ENCODE results near the gene MYL12B.
"Not testable (repeated sequence)": the region's sequence is repeated elsewhere in the genome, so short reads cannot be mapped to it uniquely, and the experiment has no call there.

Gene MYL12B

GRCh38 chr18:3305354-3305762, 43.4 kb downstream of the MYL12B start:
- DNase-seq, result no peak

- DNase-seq, result no peak
These were observed 44.0 kb downstream of the MYL12B start for GRCh38 chr18:3305933-3306332.

DNA sequence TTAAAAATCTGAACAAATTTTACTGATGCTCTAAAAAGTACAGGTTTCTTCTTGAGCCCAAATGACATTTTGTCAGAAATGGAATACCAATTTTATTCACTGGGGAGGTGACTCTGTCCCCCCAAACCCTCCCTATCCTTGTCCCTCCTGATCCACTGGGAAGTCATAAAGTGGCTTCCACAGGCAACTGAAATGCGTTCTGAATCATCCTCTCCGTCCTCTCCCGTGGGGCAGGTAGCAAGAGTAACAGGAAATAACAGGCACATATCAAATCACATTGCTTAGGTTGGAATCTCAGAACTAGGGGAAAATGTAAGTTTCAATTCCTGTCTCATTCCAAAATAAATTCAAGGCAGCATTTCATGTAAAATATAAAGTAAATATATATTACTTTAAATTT, 44.5 kb downstream of the MYL12B start:
- DNase-seq, result no peak

GRCh38 chr18:3313685-3314084, 51.8 kb downstream of the MYL12B start:
- no peak for DNase-seq

- DNase-seq, result not testable (repeated sequence)
These were observed 53.4 kb downstream of the MYL12B start for GRCh38 chr18:3315344-3315743.

GRCh38 chr18:3319399-3319798, 57.5 kb downstream of the MYL12B start:
- no peak for DNase-seq

GRCh38 chr18:3319894-3320454, 58.0 kb downstream of the MYL12B start:
- no peak for DNase-seq

DNA sequence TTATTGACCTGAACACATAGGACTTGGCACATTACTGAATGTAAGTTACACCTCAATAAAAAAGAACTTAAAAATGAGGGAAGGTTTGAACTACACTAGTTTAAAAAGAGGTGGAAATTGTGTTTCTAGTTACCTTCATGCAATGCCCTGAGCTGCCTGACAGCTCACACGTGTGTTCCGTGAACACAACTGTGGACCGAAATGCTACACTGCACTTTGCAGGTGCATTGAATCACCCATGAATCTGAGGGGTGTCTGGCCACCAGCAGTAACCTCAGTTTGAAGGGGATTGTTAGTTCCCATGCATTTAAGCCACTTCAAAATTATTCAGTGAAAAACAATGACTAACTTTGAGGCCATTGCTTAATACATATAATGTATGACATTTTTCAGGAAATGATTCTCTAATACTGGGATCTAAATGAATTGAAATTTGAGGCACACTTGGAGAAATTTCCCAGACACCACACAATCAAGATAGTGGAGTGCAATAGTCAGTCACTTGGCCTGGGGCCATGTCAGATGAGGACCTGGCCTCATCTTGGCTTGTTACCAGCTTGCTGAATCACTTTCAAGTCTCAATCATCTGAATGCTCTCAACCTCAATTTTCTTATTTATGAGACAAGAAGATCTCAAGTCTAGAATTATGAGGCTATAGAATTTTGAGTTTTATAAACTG, 59.3 kb downstream of the MYL12B start:
- no peak for DNase-seq

DNA sequence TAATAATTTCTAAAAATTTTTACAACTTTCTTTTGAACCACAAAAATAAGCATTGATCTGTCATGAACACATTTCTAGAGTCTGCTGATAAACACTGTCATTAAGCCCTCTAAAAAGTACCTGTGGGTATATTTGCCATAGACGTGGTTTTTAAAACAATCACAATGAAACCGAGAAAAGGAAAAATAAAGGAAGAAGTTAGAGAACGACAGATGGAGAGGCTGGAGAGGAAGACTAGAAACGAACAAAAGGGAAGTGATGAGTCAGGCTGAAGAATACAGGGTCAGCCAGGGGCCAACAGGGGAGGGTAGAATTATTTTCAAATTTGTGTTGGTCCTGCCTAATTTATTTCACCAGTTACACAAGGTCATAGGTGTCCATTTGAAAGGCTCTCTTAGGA, 62.0 kb downstream of the MYL12B start:
- no peak for DNase-seq
